HG02973 (cell line): Measurements from ENCODE around the gene STMN3.
"Not testable (repeated sequence)": the region's sequence is repeated elsewhere in the genome, so short reads cannot be mapped to it uniquely, and the experiment has no call there.

Experiments used
- ATAC-seq: cut with Tn5 transposase; IDR thresholded peaks from one replicate; pipeline ENCODE4 v1.9.1; 2021; ENCODE audit warnings: moderate library complexity; ENCODE audit not compliant: unreplicated experiment

Gene STMN3

DNA sequence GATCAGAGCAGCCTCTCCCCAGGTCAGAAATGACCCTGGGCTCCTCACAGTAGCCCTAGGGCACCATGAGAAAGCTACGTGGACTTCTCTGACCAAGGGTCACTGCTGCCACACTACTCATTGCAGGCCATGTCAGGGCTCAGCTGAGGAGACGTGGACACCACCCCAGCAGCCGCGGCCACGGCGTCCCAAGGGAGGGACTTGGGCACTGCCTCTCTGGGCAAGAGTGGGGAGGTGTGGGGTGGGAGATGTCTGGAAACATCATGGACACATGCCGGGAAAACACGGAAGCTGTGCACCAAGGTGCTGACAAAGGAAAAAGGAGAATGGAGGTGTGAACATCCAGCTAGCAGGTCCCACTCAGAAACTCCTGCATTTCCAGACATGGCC, 35.4 kb downstream of the STMN3 start:
- no peak for ATAC-seq

DNA sequence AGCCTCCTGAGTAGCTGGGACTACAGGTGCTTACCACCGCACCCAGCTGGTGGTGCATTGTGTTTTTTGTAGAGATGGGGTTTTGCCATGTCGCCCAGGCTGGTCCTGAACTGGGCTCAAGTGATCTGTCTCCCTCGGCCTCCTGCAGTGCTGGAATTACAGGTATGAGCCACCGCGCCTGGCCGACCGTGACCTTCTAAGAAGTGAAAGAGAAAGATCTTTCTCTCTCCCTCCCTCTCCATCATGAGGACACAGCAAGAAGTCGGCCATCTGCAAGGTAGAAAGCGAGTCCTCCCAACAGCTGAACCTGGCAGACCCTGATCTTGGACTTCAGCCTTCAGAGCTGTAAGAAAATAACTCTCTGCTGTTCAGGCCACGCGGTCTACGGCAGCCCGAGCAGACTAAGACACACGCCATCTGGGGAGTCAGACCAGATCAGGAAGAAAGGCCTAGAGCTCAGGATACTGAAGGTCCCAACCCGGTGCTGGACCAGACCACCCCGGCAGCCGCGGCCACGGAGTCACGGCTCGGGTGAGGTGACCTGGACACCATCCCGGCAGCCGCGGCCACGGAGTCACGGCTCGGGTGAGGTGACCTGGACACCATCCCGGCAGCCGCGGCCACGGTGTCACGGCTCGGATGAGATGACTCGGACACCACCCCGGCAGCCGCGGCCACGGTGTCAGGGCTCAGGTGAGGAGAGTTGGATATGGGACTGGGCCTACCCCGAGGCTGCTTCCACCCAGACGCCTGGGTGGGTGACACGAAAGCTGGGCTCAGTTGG, 35.9 kb downstream of the STMN3 start:
- ATAC-seq, result no peak

DNA sequence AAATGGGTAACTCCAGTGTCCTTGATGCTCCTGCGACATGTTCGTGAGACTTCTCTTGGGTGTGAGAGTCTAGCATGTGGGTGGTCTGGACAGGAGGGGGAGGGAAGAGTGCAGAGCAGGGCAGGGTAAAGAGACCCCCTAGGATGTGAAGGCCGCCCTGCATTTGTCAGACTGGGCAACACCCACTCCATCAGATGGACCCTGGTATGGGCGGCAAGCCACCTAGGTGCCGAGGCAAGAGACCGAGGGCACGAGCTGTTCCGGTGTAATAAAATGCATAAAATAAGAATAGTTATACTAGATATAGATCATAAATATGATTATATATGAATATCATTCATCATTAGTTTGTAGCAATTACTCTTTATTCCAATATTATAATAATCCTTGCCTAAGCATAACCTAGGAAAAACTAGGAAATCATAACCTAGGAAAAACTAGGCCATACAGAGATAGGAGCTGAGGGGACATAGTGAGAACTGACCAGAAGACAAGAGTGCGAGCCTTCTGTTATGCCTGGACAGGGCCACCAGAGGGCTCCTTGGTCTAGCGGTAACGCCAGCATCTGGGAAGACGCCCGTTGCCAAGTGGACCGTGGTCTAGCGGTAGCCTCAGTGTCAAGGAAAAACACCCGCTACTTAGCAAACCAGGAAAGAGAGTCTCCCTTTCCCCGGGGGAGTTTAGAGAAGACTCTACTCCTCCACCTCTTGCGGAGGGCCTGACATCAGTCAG, 39.2 kb downstream of the STMN3 start:
- not testable (repeated sequence) for ATAC-seq

DNA sequence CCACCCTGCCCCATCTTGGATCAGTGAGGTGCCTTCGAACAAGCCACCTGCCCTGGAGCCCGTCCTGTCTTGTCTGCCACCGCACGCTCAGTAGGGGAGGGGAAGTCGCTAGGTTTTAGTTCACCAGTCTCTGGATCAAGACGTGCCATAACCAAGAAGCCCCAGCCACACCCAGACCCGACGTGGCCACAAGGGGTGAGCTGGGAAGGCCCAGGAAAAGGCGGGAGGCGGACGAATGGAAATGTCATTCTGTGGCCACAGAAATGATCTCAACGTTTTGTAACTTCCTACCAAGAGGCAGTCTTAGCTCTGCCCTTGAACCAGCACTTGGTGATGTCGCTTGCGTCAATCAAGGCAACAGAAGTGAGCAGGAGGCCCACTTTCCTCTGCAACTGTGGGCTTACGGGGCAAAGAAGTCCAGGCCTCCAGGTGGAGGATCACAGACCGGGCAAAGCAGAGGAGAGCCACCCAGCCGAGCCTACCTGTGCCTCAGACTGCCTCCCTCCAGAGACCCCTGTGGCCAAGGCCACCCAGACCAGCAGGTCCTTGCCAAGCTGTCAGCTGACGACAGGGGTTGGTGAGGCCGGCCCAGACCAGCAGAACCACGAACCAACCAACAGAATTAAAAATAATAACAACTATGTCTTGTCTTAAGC, 40.8 kb downstream of the STMN3 start:
- ATAC-seq, result no peak

DNA sequence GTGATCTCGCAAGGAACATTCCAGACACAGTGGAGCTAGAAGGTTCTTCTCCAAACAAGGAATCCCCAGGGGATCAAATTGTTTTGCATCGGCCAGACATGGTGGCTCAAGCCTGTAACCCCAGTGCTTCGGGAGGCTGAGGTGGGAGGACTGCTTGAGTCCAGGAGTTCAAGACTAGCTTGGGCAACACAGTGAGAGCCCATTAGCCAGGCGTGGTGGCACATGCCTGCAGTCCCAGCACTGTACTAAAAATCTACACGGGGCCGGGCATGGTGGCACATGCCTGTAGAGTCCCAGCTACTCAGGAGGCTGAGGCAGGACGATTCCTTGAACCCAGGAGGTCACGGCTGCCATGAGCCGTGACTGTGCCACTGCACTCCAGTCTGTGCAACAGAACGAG, 41.6 kb downstream of the STMN3 start:
- ATAC-seq, result no peak

DNA sequence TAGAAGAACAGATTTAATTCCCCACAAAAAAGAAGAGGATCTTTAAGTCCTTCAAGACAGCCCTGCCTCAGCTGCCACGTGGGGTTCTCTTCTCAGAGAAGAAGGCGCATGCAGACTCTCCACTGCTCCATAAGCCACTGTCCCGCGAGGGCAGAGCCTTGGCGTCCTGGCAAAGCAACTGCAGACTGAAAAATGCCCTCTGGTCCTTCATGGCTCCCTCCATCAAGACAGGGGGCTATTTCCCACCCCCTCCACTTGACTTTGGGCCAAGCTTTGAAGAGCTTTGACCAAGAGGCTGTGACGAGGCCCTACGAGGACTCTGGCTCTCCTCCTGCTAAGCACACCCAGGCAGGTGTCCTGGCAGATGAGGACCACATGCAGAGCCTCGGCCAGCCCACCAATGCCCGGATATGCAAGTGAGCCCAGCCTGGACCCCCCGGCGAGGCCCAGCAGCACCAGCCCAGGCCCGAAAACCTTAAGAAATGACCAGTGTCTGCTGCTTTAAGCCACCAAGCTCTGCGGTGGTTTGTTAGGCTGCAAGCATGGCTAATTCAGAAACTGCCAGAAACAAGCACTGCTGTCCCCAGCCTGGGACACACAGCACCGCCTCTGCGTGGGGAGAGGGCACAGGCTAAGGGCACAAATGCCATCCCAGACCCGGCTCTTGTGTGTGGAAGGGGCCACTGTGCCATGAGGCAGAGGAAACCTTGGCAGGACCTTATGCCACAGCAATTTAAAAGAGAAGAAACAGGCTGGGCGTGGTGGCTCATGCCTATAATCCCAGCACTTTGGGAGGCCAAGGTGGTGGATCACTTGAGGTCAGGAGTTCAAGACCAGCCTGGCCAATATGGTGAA, 42.4 kb downstream of the STMN3 start:
- ATAC-seq, result no peak

DNA sequence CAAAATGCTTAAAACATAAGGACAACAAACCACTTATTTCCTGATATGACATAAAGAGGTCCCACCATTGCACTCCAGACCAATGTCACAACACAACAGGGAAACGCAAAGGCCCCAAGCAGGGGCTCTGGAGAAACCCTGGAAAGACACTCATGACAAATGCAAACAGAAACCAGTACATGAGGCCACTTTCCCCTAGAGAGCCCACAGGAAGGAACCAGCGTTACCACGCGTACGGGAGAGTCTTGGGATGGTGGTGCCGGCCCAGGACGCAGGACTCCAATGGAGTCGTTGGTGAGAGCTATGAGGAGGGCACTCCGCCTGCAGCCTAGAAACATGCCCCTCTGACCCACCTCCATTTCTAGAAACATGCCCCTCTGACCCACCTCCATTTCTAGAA, 46.5 kb downstream of the STMN3 start:
- ATAC-seq, result no peak

DNA sequence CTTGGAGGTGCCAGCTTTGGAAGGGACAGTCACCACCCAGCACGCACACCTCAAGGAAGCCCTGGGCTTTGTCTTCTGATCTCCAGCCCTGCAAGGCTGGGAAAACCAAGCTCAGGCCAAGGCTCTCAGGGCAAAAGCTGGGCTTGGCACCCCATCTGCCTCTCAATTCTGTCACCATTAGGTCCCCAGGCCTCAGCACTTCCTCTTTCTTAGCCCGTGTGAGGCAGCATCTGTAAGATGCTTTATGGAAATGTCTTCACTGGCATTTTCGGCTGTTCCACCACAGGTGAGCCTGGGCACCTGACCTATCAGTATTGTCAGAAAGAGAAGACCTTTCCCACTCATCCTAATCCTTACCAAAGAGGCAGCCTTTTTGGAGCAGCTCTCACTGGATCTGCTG, 50.9 kb downstream of the STMN3 start:
- no peak for ATAC-seq

DNA sequence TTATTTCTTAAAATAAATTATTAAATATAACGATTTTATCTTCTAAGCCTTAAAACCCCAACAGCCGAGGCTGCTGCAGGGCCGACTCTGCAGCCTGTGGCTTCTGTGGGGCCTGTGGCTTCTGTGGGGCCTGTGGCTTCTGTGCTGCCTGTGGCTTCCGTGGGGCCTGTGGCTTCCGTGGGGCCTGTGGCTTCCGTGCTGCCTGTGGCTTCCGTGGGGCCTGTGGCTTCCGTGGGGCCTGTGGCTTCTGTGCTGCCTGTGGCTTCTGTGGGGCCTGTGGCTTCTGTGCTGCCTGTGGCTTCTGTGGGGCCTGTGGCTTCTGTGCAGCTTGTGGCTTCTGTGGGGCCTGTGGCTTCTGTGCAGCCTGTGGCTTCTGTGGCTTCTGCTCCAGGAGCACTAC, 51.5 kb downstream of the STMN3 start:
- not testable (repeated sequence) for ATAC-seq

DNA sequence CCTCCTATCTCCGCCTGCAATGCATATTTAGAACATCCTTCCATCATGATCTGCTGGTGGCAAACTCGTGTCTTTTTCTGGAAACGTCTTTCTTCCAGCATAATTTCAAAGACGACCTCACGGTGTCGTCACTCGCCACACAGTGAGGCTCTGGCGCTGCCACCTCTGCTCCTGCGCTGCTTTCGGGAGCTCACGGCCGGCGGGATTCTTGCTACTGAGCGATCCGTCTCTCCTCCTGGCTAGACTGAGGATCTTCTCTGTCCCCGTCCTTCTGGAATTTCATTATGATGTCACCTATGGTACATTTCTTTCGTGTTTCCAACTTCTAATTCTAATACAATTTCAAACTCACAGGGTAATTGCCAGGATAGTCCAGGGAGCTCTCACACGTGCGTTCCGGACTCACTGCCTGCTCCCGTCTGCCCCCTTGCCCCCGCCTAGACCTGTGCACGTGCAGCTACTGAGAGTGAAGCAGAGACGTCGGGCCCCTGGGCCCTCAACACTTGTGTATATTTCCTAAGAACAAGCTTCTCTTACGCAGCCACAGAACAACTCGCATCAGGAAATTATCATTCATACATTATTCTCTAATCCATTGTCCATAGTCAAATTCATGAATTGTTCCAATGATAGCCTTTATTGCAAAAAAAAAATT, 53.7 kb downstream of the STMN3 start:
- ATAC-seq, result no peak

DNA sequence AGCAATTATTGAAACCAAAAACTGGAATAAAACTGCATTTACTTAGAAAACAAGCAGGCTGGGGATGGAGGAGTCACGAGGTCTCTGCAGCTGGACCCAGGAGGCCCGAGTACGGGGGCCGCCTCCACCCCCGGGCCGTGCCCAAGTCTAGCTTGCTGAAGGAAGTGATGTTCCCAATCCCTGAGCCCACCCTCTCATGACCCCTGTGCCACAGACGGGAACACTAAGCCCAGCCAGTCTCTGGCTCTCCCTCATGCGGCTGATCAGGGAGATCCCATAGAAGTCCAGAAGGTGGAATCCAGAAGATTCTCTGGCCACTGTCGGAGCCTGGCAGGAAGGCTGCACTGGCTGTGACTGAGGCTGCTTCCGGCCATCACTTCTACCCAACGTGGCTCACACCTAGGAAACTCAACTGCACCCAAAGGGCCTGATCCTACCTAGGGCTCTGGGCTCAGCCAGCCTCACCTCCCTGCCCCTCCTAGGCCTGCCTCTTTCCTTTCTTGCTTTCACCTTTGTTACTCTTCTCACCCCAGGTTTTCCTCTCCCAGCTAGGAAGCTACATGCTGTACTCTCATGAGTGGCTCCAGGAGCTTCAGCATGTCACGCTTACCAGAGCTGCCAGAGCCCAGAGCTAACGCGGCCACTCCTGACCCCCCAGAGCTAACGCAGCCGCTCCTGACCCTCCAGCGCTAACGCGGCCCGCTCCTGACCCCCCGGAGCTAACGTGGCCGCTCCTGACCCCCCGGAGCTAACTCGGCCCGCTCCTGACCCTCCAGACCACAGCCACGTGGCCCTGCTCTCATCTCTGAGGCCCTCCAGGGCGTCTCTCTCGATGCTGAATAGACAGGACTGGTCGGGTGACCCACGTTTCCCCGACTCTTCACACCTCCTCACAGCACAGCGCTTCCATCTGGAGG, 54.5 kb downstream of the STMN3 start:
- ATAC-seq, result no peak

DNA sequence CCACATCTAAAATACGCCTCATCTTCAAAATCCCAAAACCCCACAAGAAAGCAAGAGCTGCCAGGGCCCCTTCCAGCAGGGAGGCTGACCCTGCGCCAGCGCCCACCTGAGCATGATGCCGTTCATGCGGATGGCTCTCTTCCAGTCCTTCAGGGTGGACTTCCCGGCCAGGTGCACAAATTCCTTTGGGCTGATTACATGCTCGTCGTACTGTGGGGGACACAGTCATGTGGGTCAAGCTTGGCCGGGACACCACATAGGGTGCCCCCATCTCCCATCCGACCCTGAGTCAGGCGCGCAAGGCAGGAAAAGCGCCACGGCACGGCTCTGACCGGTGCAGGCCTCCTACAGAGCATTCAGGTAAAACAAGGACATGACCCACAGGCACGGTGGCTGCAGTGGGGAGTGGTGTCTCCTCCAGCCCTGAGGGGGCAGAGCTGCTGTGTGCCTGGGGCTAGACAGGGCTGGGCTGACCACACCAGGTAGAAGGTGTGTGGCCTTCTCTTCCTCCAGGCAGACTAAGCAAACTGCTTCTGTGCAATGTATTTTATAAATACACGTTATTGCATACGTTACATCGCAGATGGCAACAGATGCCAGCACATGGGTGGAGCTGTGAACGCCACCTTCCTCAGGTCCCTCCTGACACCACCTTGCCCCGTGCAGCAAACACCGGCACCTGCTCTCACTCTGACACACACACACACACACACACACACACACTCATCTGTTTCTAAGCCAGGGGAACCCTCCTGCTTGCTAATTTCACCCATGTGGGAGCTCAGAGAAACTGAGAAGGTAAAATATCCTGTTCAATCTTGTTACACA, 55.4 kb downstream of the STMN3 start:
- ATAC-seq, result no peak

DNA sequence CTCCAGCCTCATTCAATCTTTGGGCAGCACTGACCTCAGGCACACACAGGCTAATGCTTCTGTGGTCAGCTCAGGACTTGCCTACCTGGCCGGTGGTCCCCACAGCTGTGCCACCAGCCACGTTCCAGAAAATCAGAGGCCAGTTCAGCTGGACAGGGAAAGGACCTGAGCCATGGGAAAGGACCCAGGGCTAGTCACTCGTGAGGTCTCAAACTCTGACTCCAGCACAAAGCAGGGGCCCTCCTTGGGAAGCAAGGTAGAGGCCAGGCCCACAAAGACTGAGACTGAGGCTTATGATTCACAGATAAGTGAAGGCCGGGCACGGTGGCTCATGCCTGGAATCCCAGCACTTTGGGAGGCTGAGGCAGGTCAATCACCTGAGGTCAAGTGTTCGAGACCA, 56.8 kb downstream of the STMN3 start:
- ATAC-seq, result no peak

DNA sequence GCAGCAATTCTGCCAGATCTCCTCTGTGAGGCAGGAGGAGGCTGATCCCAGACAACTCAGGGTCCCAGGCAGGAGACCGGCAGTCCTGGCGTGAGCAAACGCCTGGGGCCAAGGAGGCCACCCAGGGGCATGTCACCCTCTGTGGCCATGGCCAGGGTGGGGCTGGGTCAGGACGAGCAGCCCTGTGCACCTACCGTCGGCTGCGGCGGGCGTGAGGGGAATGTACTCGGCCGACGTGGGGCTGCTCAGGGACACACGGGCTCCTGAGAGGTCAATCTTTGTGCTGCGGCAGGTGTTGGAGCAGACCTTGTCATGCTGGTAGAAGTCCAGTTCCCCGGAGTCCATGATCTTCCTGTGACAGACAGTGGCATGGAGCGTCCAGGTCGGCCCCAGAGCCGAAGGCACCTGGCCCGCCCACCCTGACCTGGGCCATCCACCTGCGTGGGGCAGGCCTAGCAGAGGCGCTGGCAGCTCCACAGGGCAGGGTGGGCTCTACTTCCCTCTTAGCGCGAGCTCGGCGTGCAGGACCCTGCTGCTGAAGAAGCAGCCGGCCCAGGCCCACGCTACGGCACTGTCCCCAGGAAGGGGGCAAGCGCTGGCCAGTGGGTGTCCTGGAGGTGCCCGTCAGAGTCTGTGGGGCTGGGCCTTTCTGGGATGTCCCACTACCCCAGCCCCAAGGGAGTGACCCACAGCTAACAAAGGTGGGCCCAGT, 57.7 kb downstream of the STMN3 start:
- ATAC-seq, result no peak

DNA sequence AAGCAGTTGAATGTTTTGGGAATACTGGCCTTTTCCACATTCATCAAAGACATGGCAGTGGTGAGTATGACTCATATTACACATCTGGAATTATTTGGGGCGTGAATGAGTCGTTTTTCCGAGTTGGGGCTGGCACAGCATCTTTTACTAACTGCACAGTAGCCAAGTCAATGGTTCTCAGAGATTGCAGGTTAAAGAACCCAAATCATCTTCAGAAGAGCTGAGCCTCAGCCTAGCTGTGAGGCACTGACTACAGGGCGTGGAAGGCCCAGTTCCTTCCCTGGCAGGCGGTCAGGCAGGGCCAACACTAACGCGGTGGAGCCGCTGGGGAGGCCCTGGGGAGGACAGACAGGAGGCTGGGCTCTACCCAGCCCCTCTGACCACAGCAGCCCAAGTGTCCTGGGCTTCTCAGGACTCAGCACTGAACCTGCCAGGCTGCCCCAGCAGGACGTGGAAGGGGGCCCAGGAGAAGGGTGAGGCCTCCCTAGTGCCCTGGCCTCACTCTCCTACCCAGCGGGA, 59.1 kb downstream of the STMN3 start:
- ATAC-seq, result no peak

DNA sequence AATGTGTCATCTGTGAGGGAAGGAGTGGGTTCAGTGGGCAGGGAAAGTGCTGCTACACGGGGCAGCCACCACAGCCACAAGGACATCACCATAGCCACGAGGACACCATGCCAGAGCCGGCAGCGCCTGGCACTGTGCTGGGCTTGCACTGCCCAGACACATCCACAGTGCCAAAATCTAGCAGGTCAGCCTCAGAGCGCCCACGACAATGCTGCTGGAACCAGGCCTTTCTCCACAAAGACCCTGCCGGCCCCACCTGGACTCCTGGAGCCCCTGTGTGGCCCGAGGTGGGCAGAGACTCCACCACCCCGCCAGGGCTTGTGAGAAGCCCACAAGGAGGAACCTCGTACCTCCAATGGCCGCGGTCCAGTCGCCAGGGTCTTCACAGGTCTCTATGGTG, 60.6 kb downstream of the STMN3 start:
- no peak for ATAC-seq

DNA sequence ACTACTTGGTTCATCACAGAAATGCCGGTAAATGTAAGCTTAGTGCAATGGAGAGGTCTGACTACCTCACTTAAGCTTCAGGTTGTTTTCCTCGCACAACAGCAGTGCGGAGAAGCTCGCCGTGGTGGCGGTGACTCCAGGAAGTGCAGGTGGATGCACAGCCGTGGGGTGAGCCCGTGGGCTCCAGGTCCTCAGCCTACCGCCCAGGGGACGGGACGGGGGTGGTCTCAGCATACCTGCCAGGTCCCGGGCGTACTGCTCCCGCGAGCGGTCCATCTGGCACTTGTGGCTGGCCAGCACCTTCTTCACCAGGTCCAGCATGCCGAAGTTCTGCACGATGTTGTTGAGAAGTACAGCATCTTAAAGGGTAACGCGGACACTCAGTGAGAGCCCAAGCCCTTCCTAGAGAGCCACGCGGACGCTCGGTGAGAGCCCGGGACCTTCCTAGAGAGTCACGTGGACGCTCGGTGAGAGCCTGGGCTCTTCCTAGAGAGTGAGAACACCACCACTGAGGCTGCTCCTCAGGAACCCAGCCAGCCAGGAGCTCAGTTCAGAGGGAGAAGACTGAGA, 61.4 kb downstream of the STMN3 start:
- no peak for ATAC-seq

DNA sequence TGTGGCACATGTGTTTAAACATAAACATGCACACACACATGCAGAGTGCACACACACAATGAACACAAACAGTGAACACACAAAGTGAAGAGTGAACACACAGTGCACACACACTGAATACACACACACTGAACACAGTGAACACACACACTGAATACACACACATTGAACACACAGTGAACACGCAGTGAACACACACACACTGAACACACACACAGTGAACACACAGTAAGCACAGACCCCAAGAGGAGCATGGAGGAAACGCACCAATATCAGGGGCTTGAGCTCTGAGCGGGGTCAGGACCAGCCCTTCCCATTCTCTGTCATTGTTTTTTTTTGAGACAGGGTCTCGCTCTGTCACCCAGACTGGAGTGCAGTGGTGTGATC, 62.1 kb downstream of the STMN3 start:
- ATAC-seq, result no peak
